SK-N-MC (cell line): ENCODE results near the gene MAMLD1.

Experiments used
- DNase-seq: peaks from one replicate; pipeline ENCODE4 v3.0.0-alpha.2; 2011; ENCODE audit warnings: low read depth, low spot score
- H3K27ac ChIP-seq: fragments of 200-600 bp; sonication (generic); 2 replicates; pipeline ENCODE4 v1.5.1; 2016; ENCODE audit warnings: mixed run types
- H3K36me3 ChIP-seq: fragments of 200-600 bp; sonication (generic); 2 replicates; pipeline ENCODE4 v1.6.1; 2017; ENCODE audit warnings: antibody characterized with exemption, low read length, mixed read lengths; ENCODE audit not compliant: insufficient read depth
- H3K4me3 ChIP-seq: fragments of 200-600 bp; sonication (generic); 2 replicates; pipeline ENCODE4 v1.5.1; 2016
- H3K9ac ChIP-seq: fragments of 200-600 bp; sonication (generic); 2 replicates; pipeline ENCODE4 v1.8.0; 2017; ENCODE audit warnings: mixed run types, mixed read lengths; ENCODE audit not compliant: insufficient read length
- H3K9me3 ChIP-seq: fragments of 200-600 bp; sonication (generic); 2 replicates; pipeline ENCODE4 v1.6.1; 2017; ENCODE audit warnings: low read depth, mild to moderate bottlenecking, antibody characterized with exemption, low read length, moderate library complexity, mixed read lengths
- EZH2 ChIP-seq: fragments of 200-600 bp; sonication (generic); IDR thresholded peaks from one replicate; pipeline ENCODE4 v1.6.1; 2017; ENCODE audit warnings: antibody characterized with exemption
- FOXP2 ChIP-seq: optimal IDR thresholded peaks from 2 replicates; pipeline ENCODE3; 2011; ENCODE audit warnings: mild to moderate bottlenecking, moderate library complexity; ENCODE audit not compliant: insufficient read depth; ENCODE audit errors: extremely low read length, control extremely low read depth
- POLR2AphosphoS5 ChIP-seq: IDR thresholded peaks from 2 replicates; pipeline ENCODE4 v1.6.1; 2012; ENCODE audit warnings: mild to moderate bottlenecking, low read depth, low read length, borderline replicate concordance

The MAMLD1 gene

DNA sequence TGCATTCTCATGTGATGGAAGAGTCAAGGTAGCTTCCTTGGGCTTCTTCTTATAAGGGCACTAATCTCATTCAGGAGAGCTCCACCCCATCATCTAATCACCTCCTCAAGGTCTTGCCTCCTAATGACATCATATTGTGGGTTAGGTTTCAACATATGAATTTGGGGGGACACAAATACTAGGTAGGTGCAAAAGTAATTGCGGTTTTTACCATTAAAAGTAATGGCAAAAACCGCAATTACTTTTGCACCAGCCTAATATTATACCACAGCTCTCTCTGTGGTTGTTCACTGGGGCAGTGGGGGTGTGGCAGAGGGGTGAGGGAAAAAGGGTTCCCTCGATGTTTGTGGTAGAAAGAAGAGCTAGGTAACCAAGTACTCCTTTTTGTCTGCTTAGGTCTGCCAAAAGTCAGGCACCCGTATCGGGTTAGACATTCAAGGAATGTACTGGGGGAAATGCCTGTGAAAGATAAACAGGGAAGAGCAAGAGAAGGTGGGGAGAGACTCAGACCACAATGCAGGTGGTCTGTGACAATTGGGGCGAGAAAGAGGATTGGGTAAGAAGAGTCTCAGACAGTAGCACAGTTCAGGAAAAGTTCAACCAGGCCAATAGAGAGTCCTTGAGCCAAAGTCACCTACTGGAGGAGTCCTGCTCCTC, 126.4 kb downstream of the MAMLD1 start:
- Histone ChIP-seq H3K9me3 (no peaks in the 10 kb centered on the region), H3K36me3 (no peaks in the 10 kb centered on the region), H3K27ac (no peak overlapping the region), H3K9ac (no peak overlapping the region), H3K4me3 (no peak overlapping the region)
- no peak for DNase-seq
- TF ChIP-seq FOXP2 (no peak), EZH2 (no peak), POLR2AphosphoS5 (no peak)

DNA sequence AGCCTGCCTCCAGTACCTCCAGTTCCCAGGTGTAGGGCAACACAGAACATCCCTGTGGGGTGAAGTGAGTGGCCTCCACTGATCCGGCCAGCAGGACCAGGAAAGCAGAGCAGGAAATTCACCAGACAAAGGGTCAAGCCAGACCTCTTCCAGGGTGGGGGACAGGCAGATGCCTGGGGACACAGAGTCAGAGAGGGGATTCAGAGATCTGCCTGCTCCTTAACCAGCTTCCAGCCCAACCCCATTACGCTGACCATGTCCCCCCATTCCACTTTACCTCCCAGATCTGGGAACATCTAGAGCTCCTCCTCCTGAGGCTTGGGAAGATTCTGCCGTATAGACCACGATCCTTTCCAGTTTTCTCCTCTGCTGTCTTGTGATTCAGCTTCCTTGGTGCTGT, 132.4 kb downstream of the MAMLD1 start:
- Histone ChIP-seq H3K4me3 (no peak overlapping the region), H3K9me3 (no peaks in the 10 kb centered on the region), H3K36me3 (no peaks in the 10 kb centered on the region), H3K27ac (no peak overlapping the region), H3K9ac (no peak overlapping the region)
- TF ChIP-seq EZH2 (no peak), FOXP2 (no peak), POLR2AphosphoS5 (no peak)
- no peak for DNase-seq

DNA sequence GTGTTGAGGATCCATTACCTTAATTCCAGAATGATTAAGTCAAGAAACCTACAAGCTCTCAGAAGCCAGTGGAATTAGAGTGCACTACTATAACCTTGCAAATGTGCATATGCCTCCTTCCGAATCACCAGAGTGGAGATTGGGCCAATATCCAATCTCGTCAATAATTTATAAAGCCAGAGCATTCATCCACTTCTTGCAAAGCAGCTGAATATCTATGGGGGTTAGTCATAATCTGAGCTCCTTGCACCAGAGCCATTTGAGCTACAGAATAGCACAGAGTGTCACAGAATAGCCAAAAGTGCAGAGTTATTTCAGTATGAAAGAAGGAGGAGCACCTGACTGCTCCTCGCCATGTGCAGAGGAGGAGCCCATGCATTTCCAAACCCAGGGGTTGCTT, 136.1 kb downstream of the MAMLD1 start:
- no peak for DNase-seq
- Histone ChIP-seq H3K9ac (no peak overlapping the region), H3K27ac (no peak overlapping the region), H3K4me3 (no peak overlapping the region), H3K36me3 (no peaks in the 10 kb centered on the region), H3K9me3 (no peaks in the 10 kb centered on the region)
- no peak for TF ChIP-seq POLR2AphosphoS5
- TF ChIP-seq EZH2, result no peak
- no peak for TF ChIP-seq FOXP2

DNA sequence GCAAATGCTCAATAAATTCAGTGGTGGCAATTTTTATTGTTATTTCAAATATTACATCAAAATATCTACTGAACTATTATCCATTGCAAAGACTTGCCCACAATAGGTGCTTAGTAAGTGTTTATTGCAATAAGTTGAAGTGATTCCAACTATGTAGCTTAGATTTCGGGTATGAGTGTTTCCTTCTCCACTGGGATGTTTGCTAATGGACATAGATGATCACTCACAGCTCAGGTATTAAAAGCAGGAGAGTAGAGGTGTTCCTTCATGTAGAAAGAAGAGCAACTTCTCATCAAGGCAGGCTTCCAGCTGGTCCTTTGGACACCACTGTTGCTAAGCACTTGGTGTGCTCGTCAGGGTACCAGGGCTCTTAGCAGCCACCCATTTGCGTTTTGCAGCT, 139.0 kb downstream of the MAMLD1 start:
- no peak for DNase-seq
- TF ChIP-seq FOXP2 (no peak), EZH2 (no peak), POLR2AphosphoS5 (no peak)
- Histone ChIP-seq H3K9me3 (no peaks in the 10 kb centered on the region), H3K36me3 (no peaks in the 10 kb centered on the region), H3K27ac (no peak overlapping the region), H3K4me3 (no peak overlapping the region), H3K9ac (no peak overlapping the region)

DNA sequence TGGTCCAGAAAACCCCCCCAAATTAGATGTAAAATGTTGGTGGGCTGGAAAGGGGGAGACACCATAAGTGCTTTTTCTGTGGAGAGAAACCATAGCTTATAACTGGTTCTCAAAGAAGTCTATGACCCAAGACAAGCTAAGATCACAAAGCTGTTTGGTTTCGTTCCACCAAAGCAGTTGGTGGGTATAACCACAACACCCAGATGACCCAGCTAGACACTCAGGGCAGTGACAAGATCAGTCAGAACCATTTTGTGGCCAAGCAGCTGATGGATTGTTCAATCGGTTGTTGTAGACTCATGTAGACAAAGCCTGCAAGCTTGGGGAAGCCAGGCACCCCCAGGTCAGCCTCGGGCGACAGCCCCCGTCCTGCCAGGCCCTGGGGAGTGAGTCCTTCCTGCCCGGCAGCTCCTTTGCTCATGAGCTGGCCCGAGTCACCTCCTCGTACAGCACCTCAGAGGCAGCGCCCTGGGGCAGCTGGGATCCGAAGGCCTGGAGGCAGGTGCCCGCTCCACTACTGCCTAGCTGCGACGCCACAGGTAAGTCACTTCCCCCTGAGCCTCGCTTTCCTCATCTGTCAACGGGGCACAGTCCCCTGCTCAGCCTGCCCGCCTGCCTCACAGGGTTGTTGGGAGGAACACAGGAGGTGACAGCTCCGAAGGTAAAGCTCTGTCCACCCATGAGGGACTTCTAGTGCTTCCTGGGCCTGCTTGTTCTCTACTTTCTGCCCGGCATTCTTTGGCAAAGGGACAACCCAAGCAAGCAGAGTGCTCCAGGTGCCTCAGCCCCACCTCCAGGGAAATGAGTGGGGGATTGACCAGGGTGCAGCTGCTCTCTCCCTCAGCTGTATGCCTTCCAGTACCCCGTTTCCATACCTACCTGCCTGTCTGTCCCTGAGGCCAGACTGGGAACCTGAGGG, 140.1 kb downstream of the MAMLD1 start:
- Histone ChIP-seq H3K36me3 (no peaks in the 10 kb centered on the region), H3K4me3 (no peak overlapping the region), H3K9ac (no peak overlapping the region), H3K27ac (no peak overlapping the region), H3K9me3 (no peaks in the 10 kb centered on the region)
- no peak for DNase-seq
- TF ChIP-seq POLR2AphosphoS5 (no peak), FOXP2 (no peak), EZH2 (no peak)

DNA sequence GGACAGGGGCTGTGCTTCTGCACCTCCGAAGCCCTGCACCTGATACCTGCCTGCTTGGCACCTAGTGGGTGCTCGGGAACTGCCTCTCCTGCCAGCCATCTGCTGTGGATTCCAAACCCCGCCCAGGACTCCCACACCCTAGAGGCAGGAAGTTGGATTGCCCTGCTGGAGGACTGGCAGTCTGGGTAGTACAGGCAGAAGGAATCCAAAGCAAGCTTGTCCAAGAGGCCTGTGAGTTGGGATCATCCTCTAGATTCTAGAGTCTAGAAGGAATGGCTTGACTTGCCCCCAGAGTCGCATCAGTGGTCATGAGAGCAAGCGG, 140.7 kb downstream of the MAMLD1 start:
- no peaks in the 10 kb centered on the region for H3K36me3 ChIP-seq
- H3K4me3 ChIP-seq, result no peak overlapping the region
- DNase-seq, result no peak
- no peak overlapping the region for H3K27ac ChIP-seq
- no peak for TF ChIP-seq FOXP2
- TF ChIP-seq POLR2AphosphoS5, result no peak
- TF ChIP-seq EZH2, result no peak
- H3K9ac ChIP-seq, result no peak overlapping the region
- no peaks in the 10 kb centered on the region for H3K9me3 ChIP-seq

DNA sequence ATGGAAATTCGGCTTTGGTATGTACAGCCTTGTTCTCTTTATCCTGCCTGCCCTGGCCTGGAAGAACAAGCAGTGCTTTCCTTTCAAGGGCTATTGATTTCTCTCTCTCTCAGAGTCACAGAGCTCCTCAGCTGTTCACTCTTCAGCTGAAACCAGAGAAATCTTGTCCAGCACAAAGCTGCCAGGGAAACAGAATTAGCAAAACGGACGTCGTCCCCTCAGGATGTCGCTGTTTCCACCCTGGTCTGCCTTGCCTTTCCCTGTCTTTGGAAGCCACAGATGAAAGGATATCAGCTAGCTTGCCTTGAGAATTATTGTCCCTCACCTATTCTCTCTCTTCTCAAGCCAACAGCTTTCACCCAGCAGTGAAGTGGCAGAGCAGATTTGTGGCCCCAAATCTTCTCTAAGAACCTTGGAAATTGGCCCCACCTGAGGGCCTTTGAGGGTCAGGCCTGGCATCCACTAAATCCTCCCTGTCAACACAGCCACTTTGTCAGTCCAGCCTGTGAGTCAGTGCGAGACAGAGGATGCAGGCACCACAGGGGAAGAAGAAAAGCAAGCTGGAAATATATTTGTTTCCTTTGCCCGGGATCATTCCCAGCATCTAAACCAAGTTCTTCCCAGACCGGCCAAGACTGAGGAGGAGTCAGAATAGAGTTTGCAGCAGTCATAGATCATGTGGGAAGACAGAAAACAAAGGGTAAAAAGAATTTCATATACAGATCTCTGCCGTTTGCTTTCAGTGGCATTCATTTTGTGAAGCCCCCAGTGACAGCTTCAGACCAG, 141.5 kb downstream of the MAMLD1 start:
- Histone ChIP-seq H3K9ac (no peak overlapping the region), H3K4me3 (no peak overlapping the region), H3K27ac (no peak overlapping the region), H3K36me3 (no peaks in the 10 kb centered on the region), H3K9me3 (no peaks in the 10 kb centered on the region)
- no peak for TF ChIP-seq FOXP2
- TF ChIP-seq POLR2AphosphoS5, result no peak
- TF ChIP-seq EZH2, result no peak
- DNase-seq, result no peak

DNA sequence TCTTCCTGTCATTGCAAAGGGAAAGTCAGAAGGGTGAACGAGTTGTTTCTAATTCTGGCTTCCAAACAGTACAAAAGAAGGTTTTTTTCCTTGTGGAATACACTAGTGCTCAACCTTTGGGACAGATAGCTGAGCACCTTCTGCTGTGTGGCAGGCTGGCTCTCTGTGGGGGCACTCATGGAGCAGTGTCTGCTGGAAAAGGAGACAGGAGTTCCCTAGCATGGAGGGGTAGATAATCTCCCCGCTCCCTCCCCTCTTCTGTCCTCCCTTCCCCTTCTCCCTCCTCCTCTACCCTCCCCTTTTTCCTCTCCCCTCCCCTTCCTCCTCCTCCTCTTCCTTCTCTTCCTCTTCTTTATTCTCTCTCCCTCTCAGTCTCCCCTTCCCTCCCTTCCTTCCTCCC, 142.9 kb downstream of the MAMLD1 start:
- TF ChIP-seq EZH2 (no peak), FOXP2 (no peak)

DNA sequence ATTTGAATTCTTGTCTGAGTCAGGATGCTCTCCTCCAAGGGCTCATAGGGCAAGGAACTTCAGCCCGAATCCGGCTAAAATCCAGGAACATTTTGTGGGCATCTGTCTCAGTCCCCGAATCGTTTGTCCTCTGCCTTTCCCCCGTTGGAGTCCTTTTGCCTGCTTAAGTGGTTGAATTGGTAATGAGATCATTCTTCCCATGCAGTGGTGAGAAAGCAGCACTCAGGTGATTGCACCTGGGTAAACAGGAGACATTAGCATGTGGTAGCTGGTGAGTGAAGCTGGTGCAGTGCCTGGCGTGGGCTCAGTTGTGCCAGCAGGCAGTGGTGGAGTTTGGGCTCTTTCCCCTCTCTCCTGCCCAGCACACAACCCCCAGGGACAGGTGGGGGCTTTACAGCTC, 143.4 kb downstream of the MAMLD1 start:
- Histone ChIP-seq H3K36me3 (no peaks in the 10 kb centered on the region), H3K4me3 (no peak overlapping the region), H3K9me3 (no peaks in the 10 kb centered on the region), H3K27ac (no peak overlapping the region), H3K9ac (no peak overlapping the region)
- TF ChIP-seq POLR2AphosphoS5 (no peak), FOXP2 (no peak), EZH2 (no peak)
- no peak for DNase-seq

More for the DNA sequence above, 142.9 kb downstream of the MAMLD1 start:
- H3K27ac ChIP-seq, result no peak overlapping the region
- no peak overlapping the region for H3K4me3 ChIP-seq
- DNase-seq, result no peak
- no peaks in the 10 kb centered on the region for H3K9me3 ChIP-seq
- no peak overlapping the region for H3K9ac ChIP-seq
- H3K36me3 ChIP-seq, result no peaks in the 10 kb centered on the region
